ENCODE measurements around the gene KRTAP4-5.
"Not testable (repeated sequence)": the region's sequence is repeated elsewhere in the genome, so short reads cannot be mapped to it uniquely, and the experiment has no call there.

KRTAP4-5 gene

DNA sequence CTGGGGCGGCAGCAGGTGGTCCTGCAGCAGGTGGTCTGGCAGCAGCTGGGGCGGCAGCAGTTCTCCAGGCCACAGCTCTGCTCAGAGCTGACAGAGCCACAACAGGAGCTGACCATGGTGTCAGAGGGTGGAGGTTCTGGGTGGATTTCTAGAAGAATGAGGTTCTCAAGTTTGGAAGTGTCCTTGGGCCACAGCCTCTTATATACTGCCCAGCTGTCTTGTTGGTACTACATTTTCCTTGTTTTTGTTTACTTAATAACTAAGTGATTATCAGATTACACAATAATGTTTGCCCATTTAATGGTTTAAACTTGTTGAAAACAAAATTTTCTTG is at the start of gene KRTAP4-5:
Gene KRTAP4-5 (minus strand): TSS at position 174 of the 334 bp plus-strand sequence. CDS start 58 bp downstream, at position 116.
- DNase-seq: no peak

DNA sequence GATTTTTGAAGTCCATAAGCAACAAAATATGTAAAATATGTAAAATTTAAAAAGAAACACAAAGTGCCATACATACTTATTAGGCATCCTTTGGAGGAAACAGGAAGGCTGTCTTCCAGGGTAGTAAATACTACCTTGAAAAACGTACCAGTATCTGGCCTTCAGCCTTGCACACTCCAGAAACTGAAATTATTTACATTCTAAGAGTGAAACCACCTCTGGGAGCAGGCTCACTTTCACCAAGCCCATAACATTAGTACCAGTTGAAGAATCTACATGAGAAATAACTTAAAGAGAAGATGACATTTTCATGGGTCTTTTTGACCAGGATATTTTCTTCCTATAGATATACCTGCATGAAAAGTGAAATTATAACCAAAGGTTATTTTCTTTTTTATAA is 46.4 kb upstream of the KRTAP4-5 start:
- no peak for DNase-seq

DNA sequence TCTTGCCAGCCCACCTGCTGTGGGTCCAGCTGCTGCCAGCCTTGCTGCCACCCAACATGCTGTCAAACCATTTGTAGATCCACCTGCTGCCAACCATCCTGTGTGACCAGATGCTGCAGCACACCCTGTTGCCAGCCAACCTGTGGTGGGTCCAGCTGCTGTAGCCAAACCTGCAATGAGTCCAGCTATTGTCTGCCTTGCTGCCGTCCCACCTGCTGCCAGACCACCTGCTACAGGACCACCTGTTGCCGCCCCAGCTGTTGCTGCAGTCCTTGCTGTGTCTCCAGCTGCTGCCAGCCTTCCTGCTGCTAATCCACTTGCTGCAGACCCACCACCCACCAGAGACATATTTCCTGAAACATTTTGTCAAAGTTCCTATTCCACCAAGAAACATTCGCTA is 40.7 kb upstream of the KRTAP4-5 start:
- no peak for DNase-seq

DNA sequence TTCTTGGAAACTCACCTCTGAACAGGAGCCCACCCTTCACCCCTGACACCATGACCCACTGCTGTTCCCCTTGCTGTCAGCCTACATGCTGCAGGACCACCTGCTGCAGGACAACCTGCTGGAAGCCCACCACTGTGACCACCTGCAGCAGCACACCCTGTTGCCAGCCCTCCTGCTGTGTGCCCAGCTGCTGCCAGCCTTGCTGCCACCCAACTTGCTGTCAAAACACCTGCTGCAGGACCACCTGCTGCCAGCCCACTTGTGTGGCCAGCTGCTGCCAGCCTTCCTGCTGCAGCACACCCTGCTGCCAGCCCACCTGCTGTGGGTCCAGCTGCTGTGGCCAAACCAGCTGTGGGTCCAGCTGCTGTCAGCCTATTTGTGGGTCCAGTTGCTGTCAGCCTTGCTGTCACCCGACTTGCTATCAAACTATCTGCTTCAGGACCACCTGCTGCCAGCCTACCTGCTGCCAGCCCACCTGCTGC is 40.3 kb upstream of the KRTAP4-5 start, which contains the start of gene KRTAP9-1:
Gene KRTAP9-1 (plus strand): TSS at position 51 of the 482 bp plus-strand sequence. CDS start 0 bp downstream, at position 51.
- not testable (repeated sequence) for DNase-seq

DNA sequence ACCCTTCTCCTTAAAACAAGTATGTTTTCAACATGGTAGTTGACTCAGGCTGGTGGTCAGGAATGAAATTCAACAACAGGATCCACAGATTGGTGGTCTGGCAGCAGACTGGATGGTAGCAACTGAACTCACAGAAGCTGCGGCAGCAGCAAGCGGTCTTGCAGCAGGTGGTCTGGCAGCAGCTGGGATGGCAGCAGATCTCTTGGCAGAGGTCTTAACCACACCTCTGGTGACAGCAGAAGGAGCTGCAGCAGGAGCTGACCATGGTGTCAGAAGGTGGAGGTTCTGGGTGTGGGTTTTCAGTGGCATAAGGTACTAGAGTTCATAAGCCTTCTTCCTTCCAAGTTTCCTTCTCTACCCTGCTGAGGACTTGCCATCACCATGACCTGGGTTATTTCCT is 37.2 kb upstream of the KRTAP4-5 start:
- DNase-seq: no peak

GRCh38 chr17:41185001-41185400 is 35.4 kb upstream of the KRTAP4-5 start:
- no peak for DNase-seq

DNA sequence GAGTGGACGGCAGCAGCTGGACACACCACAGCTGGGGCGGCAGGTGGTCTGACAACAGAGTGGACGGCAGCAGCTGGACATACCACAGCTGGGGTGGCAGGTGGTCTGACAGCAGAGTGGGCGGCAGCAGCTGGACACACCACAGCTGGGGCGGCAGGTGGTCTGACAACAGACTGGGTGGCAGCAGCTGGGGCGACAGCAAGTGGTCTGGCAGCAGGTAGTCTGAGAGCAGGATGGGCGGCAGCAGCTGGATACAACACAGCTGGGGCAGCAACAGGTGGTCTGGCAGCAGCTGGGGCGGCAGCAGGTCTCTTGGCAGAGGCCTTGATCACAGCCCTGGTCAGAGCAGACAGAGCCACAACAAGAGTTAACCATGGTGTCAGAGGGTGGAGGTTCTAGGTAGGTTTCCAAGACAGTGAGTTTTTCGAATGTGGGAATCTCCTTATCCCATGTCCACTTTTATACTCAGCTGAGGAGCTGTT is 34.9 kb upstream of the KRTAP4-5 start, which contains the start of gene KRTAP4-1:
Gene KRTAP4-1 (minus strand): TSS at position 432 of the 482 bp plus-strand sequence. CDS start 57 bp downstream, at position 375.
- no peak for DNase-seq

DNA sequence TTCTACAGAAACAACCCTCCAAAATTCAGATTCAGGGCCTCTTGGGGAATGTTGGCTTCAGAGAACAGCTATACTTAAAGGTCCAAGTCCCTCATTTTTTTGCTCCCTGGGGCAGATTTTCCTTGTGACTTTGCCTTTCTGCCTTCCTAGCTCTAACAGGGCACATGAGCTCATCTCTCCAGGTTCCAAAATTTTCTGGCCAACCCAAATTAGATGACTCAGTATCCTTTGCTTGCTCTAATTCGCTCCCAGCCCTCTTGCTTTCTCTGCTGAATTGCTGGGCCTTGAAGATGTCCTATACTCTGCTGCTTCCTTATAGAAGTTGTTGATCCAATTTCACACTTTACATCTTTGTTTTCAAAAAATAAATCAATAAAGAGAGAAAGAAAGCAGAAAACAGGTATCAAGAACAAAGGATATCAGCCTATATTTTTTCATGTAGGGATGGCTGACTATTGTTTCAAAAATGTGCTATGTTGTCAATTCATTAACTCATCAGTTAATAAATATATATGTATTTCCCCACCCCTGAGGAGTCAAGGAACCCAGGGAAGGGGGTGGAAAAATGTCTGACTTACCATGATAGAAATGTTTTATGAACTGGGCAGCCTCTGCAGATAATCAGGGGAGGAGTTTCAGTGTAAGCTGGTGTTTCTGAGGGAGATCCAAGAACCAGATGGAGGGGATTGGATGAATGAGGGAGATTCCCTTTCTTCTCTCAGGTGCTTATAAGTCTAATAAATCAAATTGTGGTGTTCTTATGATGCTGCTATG is 29.4 kb upstream of the KRTAP4-5 start:
- DNase-seq: no peak

DNA sequence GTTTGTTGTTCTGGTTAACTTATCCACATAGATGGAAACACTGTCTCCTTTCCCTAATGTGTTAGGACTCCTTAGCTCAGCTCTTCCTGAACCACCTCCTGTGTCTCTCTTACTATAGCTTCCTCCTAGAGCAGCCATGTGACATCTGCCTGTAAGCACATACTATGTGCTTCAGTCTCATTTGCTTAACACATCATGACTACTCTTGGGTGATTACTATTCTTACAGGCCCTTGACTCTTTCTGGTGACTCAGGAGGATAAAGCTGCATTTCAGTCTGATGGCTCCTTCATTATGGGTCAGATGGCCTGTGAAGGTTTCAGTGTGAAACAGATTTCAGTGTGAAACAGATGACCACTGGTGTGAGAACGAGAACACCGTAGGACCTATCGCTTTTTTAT is 28.7 kb upstream of the KRTAP4-5 start:
- DNase-seq: no peak

DNA sequence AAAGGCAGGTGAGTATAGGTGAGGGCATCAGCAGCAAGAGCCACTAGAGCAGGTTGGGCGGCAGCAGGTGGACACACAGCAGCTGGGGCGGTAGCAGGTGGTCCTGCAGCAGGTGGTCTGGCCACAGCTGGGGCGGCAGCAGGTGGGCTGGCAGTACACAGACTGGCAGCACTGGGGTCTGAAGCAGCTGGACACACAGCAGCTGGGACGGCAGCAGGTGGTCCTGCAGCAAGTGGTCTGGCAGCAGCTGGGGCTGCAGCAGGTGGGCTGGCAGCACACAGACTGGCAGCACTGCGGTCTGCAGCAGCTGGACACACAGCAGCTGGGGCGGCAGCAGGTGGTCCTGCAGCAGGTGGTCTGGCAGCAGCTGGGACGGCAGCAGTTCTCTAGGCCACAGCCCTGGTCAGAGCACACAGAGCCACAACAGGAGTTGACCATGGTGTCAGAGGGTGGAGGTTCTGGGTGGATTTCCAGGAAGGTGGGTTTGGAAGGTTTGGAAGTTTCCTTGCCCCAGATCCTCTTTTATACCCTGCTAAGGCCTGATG is 28.2 kb upstream of the KRTAP4-5 start, which contains the start of gene KRTAP4-2:
Gene KRTAP4-2 (minus strand): TSS at position 495 of the 545 bp plus-strand sequence. CDS start 57 bp downstream, at position 438.
- DNase-seq: no peak

DNA sequence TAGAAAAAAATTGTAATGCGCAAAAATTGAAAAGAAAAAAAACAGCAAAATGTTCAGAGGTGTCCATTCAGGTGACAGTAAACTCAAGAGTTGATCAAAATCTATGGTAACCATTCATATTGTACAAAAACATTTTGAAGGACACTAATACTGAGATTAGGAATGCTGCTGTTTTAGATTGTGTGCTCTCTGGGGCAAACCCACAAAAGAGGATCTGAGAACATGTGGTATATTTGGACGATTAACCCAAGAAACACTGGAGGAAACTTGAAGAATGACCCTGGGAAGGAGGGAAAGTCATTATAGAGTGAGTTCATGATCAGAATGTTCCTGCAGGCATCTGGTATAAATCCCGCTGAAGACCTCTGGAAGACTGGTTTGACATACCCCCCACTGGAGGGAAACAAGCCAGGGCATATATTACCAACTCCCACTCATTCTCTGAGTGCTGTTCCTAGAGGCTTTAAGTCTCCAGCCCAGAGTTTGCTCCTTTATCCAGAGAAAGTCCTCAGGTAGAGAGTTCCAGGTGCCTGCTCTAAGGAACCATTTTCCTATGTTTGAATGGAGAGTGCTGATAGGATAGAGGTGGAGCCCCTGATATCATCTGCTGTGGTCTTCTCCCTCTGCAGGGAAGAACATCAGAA is 27.2 kb upstream of the KRTAP4-5 start:
- no peak for DNase-seq

DNA sequence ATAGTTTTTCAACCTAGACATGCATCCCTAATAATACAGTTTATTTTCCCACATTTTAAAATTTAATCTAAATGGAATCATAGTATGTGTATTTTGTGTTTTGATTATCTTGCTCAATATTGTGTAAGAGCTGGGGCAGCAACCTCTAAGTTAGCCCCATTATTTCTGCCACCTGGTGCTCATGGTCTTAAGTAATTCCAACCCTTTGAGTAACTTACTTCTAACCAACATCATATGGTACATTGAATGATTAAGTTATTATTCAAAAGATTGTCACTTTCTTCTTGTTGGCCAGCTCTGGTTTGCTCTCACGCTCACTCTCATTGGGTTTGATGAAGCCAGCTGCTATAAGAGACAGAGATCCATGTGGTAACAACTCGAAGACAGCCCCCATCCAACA is 22.3 kb upstream of the KRTAP4-5 start:
- DNase-seq: no peak

- DNase-seq: no peak
These were observed 18.5 kb upstream of the KRTAP4-5 start, which contains the start of gene KRTAP4-3 for GRCh38 chr17:41168121-41168520. Gene KRTAP4-3, minus strand, starts transcription at chr17:41168221. Its CDS starts 49 bp downstream, at chr17:41168172.

DNA sequence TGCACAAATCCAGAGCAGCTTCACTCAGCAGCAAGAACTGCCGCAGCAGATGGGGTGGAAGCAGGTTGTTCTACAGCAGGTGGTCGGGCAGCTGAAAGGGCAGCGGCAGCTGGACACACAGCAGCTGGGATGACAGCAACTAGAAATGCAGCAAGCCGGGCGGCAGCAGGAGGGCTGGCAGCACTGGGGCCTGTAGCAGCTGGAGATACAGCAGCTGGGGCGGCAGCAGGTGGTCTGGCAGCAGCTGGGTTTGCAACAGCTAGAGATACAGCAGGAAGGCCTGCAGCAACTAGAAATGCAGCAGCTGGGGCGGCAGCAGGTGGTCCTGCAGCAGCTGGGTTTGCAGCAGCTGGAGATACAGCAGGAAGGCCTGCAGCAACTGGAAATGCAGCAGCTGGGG is 17.9 kb upstream of the KRTAP4-5 start:
- DNase-seq: no peak

DNA sequence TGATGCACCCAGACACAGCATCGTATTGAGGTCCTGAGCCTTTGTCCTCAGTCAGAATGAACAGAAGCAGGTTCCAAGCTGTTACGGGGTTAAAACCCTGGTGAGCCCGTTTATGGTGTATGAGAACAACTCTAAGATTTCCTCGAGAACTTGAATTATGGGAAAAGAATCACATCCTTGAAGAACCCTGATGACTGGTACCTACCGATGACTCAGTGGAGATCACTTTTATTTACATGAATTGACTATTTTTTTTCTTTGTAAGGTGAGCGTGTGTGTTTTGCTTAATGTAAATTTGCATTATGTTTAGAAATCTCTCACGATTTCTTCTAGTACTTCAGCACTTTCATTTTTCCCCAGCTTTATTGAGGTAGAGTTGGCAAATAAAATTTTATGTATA is 14.2 kb upstream of the KRTAP4-5 start:
- no peak for DNase-seq

DNA sequence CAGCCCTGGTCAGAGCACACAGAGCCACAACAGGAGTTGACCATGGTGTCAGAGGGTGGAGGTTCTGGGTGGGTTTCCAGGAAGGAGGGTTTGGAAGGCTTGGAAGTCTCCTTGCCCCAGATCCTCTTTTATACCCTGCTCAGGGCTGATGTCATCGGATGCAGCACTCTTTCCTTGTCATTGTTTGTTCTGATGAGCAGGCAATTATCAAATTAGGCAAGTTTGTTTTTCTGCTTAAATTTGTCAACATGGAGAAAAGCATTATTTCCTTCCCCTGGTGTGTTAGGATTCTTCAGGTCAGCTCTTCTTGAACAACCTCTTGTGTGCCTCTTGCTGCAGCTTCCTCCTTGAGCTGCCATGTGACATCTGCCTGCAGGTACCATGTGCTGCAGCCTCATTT is 11.0 kb upstream of the KRTAP4-5 start, which contains the start of gene KRTAP4-4:
Gene KRTAP4-4 (minus strand): TSS at position 101 of the 400 bp plus-strand sequence. CDS start 57 bp downstream, at position 44.
- DNase-seq: no peak

- DNase-seq: not testable (repeated sequence)
These were observed 10.6 kb upstream of the KRTAP4-5 start for GRCh38 chr17:41160190-41160589.

GRCh38 chr17:41153856-41154255 is 4.2 kb upstream of the KRTAP4-5 start:
- no peak for DNase-seq

DNA sequence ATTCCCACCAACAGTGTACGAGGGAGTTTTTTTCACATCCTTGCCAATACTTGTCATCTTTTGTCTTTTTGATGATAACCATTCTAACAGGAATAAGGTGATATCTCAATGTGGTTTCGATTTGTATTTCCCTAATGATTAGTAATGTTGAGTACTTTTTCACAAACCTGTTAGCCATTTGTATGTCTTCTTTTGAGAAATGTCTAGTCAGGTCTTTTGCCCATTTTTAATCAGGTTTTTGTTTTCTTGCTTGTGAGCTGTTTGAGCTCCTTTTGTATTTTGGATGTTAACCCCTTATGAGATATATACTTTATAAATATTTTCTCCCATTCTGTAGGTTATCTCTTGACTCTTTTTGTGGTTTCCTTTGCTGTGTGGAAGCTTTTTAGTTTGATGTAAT is 1.9 kb upstream of the KRTAP4-5 start:
- no peak for DNase-seq

DNA sequence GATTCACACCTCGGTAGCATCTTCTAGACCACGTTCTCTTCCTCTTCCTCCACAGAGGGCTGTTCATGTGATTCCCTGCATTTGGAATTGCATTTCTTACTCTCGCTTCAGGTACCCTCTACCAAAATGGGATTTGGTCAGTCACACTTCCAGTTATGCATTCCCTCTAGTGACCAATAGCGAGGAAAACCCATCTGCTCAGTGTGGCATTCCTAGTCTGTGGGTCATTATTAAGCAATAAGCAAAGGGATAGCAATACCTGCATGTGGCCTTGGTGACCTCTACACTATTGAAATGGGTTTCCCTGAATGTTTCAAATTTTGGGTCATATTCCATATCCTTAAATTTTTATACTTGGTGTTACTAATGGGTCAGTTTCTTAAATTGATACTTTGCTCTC is 401 bp upstream of the KRTAP4-5 start:
- no peak for DNase-seq

DNA sequence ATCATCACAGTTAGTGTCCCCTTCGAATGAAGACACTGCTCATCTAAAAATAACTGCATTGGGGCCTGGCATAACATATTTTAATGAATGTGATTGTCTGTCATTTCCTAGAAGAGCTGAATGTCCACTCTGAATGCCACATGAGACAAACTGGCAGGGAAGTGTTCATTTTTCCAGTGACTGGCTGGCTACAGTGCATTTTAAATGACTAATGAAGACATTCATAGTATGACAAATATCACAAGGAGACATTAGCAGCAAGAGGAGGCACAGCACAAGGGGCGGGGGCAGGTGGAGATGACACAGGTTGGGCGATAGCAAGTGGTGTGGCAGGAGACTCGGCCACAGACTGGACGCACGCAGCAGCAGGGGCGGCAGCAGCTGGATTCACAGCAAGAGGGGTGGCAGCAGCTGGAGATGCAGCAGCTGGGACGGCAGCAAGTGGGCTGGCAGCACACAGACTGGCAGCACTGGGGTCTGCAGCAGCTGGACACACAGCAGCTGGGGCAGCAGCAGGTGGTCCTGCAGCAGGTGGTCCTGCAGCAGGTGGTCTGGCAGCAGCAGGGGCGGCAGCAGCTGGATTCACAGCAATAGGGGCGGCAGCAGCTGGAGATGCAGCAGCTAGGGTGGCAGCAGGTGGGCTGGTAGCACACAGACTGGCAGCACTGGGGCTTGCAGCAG is 514 bp downstream of the KRTAP4-5 start:
- DNase-seq: not testable (repeated sequence)

DNA sequence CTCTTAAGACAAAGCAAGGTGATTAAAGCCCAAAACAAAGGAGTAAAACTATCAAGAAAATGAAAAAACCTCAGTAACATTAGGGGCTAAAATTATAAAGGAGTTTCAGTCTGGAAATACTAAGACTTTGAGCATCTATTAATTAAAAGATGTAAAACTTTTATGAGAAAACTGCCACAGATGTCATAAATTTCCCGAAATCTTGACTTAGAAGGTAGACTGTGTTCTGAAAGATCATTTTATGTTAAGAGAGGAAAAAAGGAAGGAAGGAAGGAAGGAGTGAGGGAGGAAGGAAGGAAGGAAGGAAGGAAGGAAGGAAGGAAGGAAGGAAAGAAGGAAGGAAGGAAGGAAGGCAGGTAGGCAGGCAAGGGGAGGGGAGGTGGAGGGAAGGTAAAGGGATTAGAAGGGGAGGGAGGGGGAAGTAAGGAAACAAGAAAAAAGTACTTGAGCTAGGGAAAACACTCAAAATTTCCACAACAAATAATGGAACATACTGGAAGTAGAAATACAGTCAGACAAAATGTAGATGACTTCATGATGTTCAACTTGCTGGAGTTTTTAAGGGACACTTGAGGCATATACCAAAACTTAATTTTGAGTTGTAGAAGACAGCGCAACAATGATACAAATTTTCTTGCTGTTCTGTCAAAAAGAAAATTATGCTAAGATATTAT is 2.0 kb downstream of the KRTAP4-5 start:
- DNase-seq: no peak

Data from SHP77 (cell line).